Measurements from ENCODE around the gene ADAM12.

The ADAM12 gene

GRCh38 chr10:126027692-126028091 is 360.6 kb downstream of the ADAM12 start:
- no peak for TF ChIP-seq CTCF (conservative IDR thresholded peaks at IDR 0.05; ENCODE audit: control insufficient read depth, insufficient read depth, low read depth, low read length)
- no peak overlapping the region for H3K4me3 ChIP-seq (ENCODE audit: control insufficient read depth, low read depth, low read length)
- no peak for DNase-seq (ENCODE audit: low read depth)

GRCh38 chr10:126022841-126023240 is 365.4 kb downstream of the ADAM12 start:
- TF ChIP-seq CTCF (conservative IDR thresholded peaks at IDR 0.05; ENCODE audit: control insufficient read depth, insufficient read depth, low read depth, low read length), result no peak
- no peak for DNase-seq (ENCODE audit: low read depth)
- H3K4me3 ChIP-seq (ENCODE audit: control insufficient read depth, low read depth, low read length), result no peak overlapping the region

GRCh38 chr10:126021833-126022500 is 366.3 kb downstream of the ADAM12 start:
- TF ChIP-seq CTCF (conservative IDR thresholded peaks at IDR 0.05; ENCODE audit: control insufficient read depth, insufficient read depth, low read depth, low read length), result no peak
- no peak overlapping the region for H3K4me3 ChIP-seq (ENCODE audit: control insufficient read depth, low read depth, low read length)
- DNase-seq (ENCODE audit: low read depth), result no peak

GRCh38 chr10:126017961-126018560 is 370.2 kb downstream of the ADAM12 start:
- no peak overlapping the region for H3K4me3 ChIP-seq (ENCODE audit: control insufficient read depth, low read depth, low read length)
- DNase-seq (ENCODE audit: low read depth), result peak; percentile 31
- TF ChIP-seq CTCF (conservative IDR thresholded peaks at IDR 0.05; ENCODE audit: control insufficient read depth, insufficient read depth, low read depth, low read length), result no peak

- TF ChIP-seq CTCF (conservative IDR thresholded peaks at IDR 0.05; ENCODE audit: control insufficient read depth, insufficient read depth, low read depth, low read length), result no peak
- H3K4me3 ChIP-seq (ENCODE audit: control insufficient read depth, low read depth, low read length), result no peak overlapping the region
- DNase-seq (ENCODE audit: low read depth), result no peak
These were observed 371.4 kb downstream of the ADAM12 start for GRCh38 chr10:126016882-126017281.

- no peak for DNase-seq (ENCODE audit: low read depth)
- TF ChIP-seq CTCF (conservative IDR thresholded peaks at IDR 0.05; ENCODE audit: control insufficient read depth, insufficient read depth, low read depth, low read length), result no peak
- H3K4me3 ChIP-seq (ENCODE audit: control insufficient read depth, low read depth, low read length), result no peak overlapping the region
These were observed 372.0 kb downstream of the ADAM12 start for GRCh38 chr10:126016156-126016805.

All from fibroblast of mammary gland (primary cell).